ENCODE results near the gene KLHL29. TPM values are rescaled to one million over a fixed set of nuclear protein-coding genes. Genes with fewer than 3 reads are reported as not detected.

Gene KLHL29
- total and polyA plus RNA-seq, 10 of the 15 experiments (the other 5 are each of a cell fraction or from before 2014, with no cell fraction given) = 1.4 to 19.5 (median 6.1) TPM

DNA sequence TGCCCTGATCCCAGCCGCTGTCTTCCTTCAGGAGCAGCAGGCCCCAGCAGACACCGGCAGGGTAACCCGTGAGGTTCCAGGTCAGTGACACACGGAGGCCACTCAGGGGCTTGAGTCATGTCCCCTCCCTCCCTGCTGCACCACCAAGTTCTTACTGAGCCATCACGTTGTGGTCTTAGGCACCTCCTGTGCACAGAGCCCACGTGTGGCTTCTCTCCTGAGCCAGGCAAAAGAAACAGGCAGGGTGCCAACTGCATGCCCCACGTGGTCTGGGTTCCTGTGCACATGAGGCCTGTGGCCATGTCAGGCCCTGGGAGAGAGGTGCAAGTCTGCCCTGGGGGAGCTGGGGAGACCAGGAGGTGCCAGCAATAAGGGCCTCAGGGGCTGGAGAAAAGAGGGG is 264.8 kb downstream of the KLHL29 start:
- in situ Hi-C loops (cut with MboI) (no loop called here), intact Hi-C loops (cut with micrococcal nuclease; ENCODE audit: unreplicated experiment) (no loop called here)
- WGBS (ENCODE audit: insufficient coverage, insufficient replicate concordance, low lambda C conversion rate, missing lambda C conversion rate) = 36% methylated on average over 7 of the region's 7 CpGs
- no peak for FAIRE-seq
- no peak for DNase-seq (ENCODE audit: low read depth, low spot score)
- SMC1A ChIA-PET (ENCODE audit: uncharacterized antibody, unreplicated experiment) = no interaction called here
- H3K9me3 ChIP-seq (replicated peaks; ENCODE audit: control insufficient read depth, insufficient read depth, low read length) = no peaks in the 10 kb centered on the region
- no peak overlapping the region for H3K9ac ChIP-seq (ENCODE audit: control insufficient read depth, insufficient read depth, low read length)
- no peak overlapping the region for H3K4me2 ChIP-seq (ENCODE audit: control insufficient read depth, insufficient read depth)
- no peaks in the 10 kb centered on the region for H3K79me2 ChIP-seq (ENCODE audit: control insufficient read depth, insufficient read depth, low read length)
- POLR2A ChIA-PET = no interaction called here
- TF ChIP-seq, protein P1, sequence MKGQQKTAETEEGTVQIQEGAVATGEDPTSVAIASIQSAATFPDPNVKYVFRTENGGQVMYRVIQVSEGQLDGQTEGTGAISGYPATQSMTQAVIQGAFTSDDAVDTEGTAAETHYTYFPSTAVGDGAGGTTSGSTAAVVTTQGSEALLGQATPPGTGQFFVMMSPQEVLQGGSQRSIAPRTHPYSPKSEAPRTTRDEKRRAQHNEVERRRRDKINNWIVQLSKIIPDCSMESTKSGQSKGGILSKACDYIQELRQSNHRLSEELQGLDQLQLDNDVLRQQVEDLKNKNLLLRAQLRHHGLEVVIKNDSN (IDR thresholded peaks at IDR 0.05; ENCODE audit: borderline replicate concordance, extremely low read length, insufficient read depth, low read depth, low read length) = peak; percentile 40
- TF ChIP-seq NFXL1 (IDR thresholded peaks at IDR 0.05; ENCODE audit: borderline replicate concordance) = no peak
- H3K36me3 ChIP-seq (ENCODE audit: control insufficient read depth in 2 of 2, insufficient read depth in 2 of 2, low read length in 1 of 2) = peaks cover 0 to 5% of the 10 kb centered on the region in 2 experiments; a peak in 1 of 4 replicates
- no peak overlapping the region for H2AFZ ChIP-seq (ENCODE audit: control insufficient read depth, low read depth, low read length)
- BruUV-seq (replicated peaks) = no TSS peak
- H3K27me3 ChIP-seq (replicated peaks in 1 of 2; ENCODE audit: control insufficient read depth in 2 of 2, insufficient read depth in 2 of 2, low read length in 1 of 2) = no peaks in the 10 kb centered on the region
- no peak overlapping the region for H3K4me3 ChIP-seq
- H3K4me1 ChIP-seq (ENCODE audit: control insufficient read depth, insufficient read depth, low read length) = no peaks in the 10 kb centered on the region
- H4K20me1 ChIP-seq (ENCODE audit: control insufficient read depth, insufficient read depth) = no peaks in the 10 kb centered on the region
- RAD21 ChIA-PET (ENCODE audit: unreplicated experiment) = no interaction called here
- ATAC-seq = no peak
- no peak overlapping the region for H3K27ac ChIP-seq (ENCODE audit: control insufficient read depth, insufficient read depth)
- CTCF ChIA-PET = no interaction called here

DNA sequence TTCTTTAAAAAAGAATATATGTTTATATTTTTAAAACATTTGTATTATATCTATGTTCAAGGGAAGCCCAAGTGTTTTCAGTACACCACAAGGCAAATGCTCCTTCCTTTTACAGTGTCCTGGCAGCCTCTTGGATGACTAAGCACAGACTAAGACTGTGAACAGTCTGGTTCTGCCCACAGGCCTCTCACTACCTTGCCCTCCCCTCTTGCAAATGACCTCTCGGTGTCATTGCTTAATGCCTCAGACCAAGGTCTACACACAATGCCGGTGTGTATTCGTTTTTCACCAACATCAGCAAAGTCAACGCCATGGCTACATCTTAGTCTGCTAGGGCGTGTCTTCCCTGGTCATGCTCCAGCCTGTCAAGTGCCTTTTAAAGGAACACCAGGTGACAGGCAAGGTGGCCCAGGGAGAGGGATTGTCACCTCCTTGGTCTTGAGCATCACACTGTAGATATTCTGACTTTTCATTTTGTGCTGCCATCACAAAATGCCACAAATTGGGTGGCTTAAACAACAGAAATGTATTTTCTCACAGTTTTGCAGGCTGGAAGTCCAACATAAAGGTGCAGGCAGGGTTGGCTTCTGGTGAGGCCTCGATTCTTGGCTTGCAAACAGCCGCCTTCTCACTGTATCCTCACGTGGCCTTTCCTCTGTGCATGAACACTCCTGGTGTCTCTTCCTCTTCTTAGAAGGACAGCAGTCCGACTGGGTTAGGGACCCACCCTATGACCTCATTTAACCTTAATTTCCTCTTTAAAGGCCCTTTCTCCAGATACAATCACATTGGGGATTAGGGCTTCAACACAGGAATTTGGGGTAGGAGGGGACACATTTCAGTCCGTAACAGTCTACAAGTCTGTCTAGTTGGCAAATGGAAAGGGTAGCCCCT is 266.5 kb downstream of the KLHL29 start:
- no TSS peak for BruUV-seq (replicated peaks)
- Histone ChIP-seq H3K79me2 (ENCODE audit: control insufficient read depth, insufficient read depth, low read length) (no peaks in the 10 kb centered on the region), H3K4me1 (ENCODE audit: control insufficient read depth, insufficient read depth, low read length) (no peaks in the 10 kb centered on the region), H3K27me3 (replicated peaks in 1 of 2; ENCODE audit: control insufficient read depth in 2 of 2, insufficient read depth in 2 of 2, low read length in 1 of 2) (no peaks in the 10 kb centered on the region), H3K27ac (ENCODE audit: control insufficient read depth, insufficient read depth) (no peak overlapping the region), H2AFZ (ENCODE audit: control insufficient read depth, low read depth, low read length) (no peak overlapping the region), H4K20me1 (ENCODE audit: control insufficient read depth, insufficient read depth) (no peaks in the 10 kb centered on the region), H3K9me3 (replicated peaks; ENCODE audit: control insufficient read depth, insufficient read depth, low read length) (no peaks in the 10 kb centered on the region), H3K4me2 (ENCODE audit: control insufficient read depth, insufficient read depth) (no peak overlapping the region), H3K4me3 (no peak overlapping the region), H3K36me3 (ENCODE audit: control insufficient read depth in 2 of 2, insufficient read depth in 2 of 2, low read length in 1 of 2) (peaks cover 0 to 5% of the 10 kb centered on the region in 2 experiments; a peak in 2 of 4 replicates), H3K9ac (ENCODE audit: control insufficient read depth, insufficient read depth, low read length) (no peak overlapping the region)
- DNase-seq (ENCODE audit: low read depth, low spot score) (no peak), ATAC-seq (no peak), FAIRE-seq (no peak)
- 73% methylated on average over 10 of the region's 10 CpGs for WGBS (ENCODE audit: insufficient coverage, insufficient replicate concordance, low lambda C conversion rate, missing lambda C conversion rate)
- intact Hi-C loops (cut with micrococcal nuclease; ENCODE audit: unreplicated experiment) (no loop called here), in situ Hi-C loops (cut with MboI) (no loop called here)
- ChIA-PET SMC1A (ENCODE audit: uncharacterized antibody, unreplicated experiment) (no interaction called here), POLR2A (no interaction called here), RAD21 (ENCODE audit: unreplicated experiment) (no interaction called here), CTCF (no interaction called here)
- no peak for TF ChIP-seq ASH2L (IDR thresholded peaks at IDR 0.05; ENCODE audit: borderline replicate concordance, low read depth)
- no peak for TF ChIP-seq KAT2A (conservative IDR thresholded peaks at IDR 0.05; ENCODE audit: control insufficient read depth, low read depth, low read length)
- no peak for TF ChIP-seq SIN3A (IDR thresholded peaks at IDR 0.05; ENCODE audit: low read depth, low read length)
- TF ChIP-seq HDAC6 (IDR thresholded peaks at IDR 0.05; ENCODE audit: unreplicated experiment) = no peak
- TF ChIP-seq POU2F2 (IDR thresholded peaks at IDR 0.05; ENCODE audit: borderline replicate concordance, low read depth, low read length) = no peak
- TF ChIP-seq, protein P2, sequence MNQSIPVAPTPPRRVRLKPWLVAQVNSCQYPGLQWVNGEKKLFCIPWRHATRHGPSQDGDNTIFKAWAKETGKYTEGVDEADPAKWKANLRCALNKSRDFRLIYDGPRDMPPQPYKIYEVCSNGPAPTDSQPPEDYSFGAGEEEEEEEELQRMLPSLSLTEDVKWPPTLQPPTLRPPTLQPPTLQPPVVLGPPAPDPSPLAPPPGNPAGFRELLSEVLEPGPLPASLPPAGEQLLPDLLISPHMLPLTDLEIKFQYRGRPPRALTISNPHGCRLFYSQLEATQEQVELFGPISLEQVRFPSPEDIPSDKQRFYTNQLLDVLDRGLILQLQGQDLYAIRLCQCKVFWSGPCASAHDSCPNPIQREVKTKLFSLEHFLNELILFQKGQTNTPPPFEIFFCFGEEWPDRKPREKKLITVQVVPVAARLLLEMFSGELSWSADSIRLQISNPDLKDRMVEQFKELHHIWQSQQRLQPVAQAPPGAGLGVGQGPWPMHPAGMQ (IDR thresholded peaks at IDR 0.05; ENCODE audit: borderline replicate concordance) = no peak
- TF ChIP-seq, protein P3, sequence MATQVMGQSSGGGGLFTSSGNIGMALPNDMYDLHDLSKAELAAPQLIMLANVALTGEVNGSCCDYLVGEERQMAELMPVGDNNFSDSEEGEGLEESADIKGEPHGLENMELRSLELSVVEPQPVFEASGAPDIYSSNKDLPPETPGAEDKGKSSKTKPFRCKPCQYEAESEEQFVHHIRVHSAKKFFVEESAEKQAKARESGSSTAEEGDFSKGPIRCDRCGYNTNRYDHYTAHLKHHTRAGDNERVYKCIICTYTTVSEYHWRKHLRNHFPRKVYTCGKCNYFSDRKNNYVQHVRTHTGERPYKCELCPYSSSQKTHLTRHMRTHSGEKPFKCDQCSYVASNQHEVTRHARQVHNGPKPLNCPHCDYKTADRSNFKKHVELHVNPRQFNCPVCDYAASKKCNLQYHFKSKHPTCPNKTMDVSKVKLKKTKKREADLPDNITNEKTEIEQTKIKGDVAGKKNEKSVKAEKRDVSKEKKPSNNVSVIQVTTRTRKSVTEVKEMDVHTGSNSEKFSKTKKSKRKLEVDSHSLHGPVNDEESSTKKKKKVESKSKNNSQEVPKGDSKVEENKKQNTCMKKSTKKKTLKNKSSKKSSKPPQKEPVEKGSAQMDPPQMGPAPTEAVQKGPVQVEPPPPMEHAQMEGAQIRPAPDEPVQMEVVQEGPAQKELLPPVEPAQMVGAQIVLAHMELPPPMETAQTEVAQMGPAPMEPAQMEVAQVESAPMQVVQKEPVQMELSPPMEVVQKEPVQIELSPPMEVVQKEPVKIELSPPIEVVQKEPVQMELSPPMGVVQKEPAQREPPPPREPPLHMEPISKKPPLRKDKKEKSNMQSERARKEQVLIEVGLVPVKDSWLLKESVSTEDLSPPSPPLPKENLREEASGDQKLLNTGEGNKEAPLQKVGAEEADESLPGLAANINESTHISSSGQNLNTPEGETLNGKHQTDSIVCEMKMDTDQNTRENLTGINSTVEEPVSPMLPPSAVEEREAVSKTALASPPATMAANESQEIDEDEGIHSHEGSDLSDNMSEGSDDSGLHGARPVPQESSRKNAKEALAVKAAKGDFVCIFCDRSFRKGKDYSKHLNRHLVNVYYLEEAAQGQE (IDR thresholded peaks at IDR 0.05; ENCODE audit: low read depth, low read length) = no peak
- TF ChIP-seq SREBF1 (IDR thresholded peaks at IDR 0.05; ENCODE audit: low read length) = no peak
- TF ChIP-seq NR2C1 (IDR thresholded peaks at IDR 0.05) = no peak
